ENCODE data around the gene RSPO4.

Gene RSPO4

GRCh38 chr20:956330-956951, 45.7 kb downstream of the RSPO4 start:
- H3K4me1 ChIP-seq (ENCODE audit: low read length), result no peaks in the 10 kb centered on the region
- no peak overlapping the region for H3K9ac ChIP-seq (ENCODE audit: low read length)
- no peak overlapping the region for H3K27ac ChIP-seq (ENCODE audit: low read length)
- no peak for TF ChIP-seq EZH2 (optimal IDR thresholded peaks at IDR 0.05; ENCODE audit: low read depth, low read length)
- TF ChIP-seq CTCF (IDR thresholded peaks at IDR 0.05; ENCODE audit: low read length), result peak; percentile 97
- peaks cover 54% of the 10 kb centered on the region for H3K27me3 ChIP-seq (replicated peaks; ENCODE audit: insufficient read depth, low read length)
- H4K20me1 ChIP-seq (ENCODE audit: insufficient read depth, low read length), result no peaks in the 10 kb centered on the region
- no peaks in the 10 kb centered on the region for H3K36me3 ChIP-seq (replicated peaks; ENCODE audit: insufficient read depth, low read length)
- H3K4me3 ChIP-seq (ENCODE audit: low read length), result no peak overlapping the region
- DNase-seq, result peak; percentile 57
- no peaks in the 10 kb centered on the region for H3F3A ChIP-seq (ENCODE audit: insufficient read depth, low read length)
- H2AFZ ChIP-seq (ENCODE audit: low read length), result no peak overlapping the region
- peak overlapping the region; percentile 31; the same call in 1 of the 2 replicates for H3K4me2 ChIP-seq (ENCODE audit: low read depth, low read length)
- no peaks in the 10 kb centered on the region for H3K9me3 ChIP-seq (replicated peaks; ENCODE audit: insufficient read depth, low read length)
- no peaks in the 10 kb centered on the region for H3K9me2 ChIP-seq (replicated peaks; ENCODE audit: insufficient read depth, low read length)
- H3K79me2 ChIP-seq (ENCODE audit: low read length), result no peaks in the 10 kb centered on the region

- Histone ChIP-seq H3F3A (ENCODE audit: insufficient read depth, low read length) (no peaks in the 10 kb centered on the region), H3K4me2 (ENCODE audit: low read depth, low read length) (no peak overlapping the region), H3K36me3 (replicated peaks; ENCODE audit: insufficient read depth, low read length) (no peaks in the 10 kb centered on the region), H3K4me3 (ENCODE audit: low read length) (no peak overlapping the region), H3K9me3 (replicated peaks; ENCODE audit: insufficient read depth, low read length) (no peaks in the 10 kb centered on the region), H3K79me2 (ENCODE audit: low read length) (no peaks in the 10 kb centered on the region), H4K20me1 (ENCODE audit: insufficient read depth, low read length) (no peaks in the 10 kb centered on the region), H3K9ac (ENCODE audit: low read length) (no peak overlapping the region), H2AFZ (ENCODE audit: low read length) (no peak overlapping the region), H3K27ac (ENCODE audit: low read length) (no peak overlapping the region), H3K4me1 (ENCODE audit: low read length) (no peaks in the 10 kb centered on the region), H3K27me3 (replicated peaks; ENCODE audit: insufficient read depth, low read length) (peaks cover 48% of the 10 kb centered on the region), H3K9me2 (replicated peaks; ENCODE audit: insufficient read depth, low read length) (no peaks in the 10 kb centered on the region)
- DNase-seq, result no peak
- TF ChIP-seq EZH2 (optimal IDR thresholded peaks at IDR 0.05; ENCODE audit: low read depth, low read length) (no peak), EZH2phosphoT487 (IDR thresholded peaks at IDR 0.05; ENCODE audit: low read length) (no peak), CTCF (IDR thresholded peaks at IDR 0.05; ENCODE audit: low read length) (no peak)
Observed at GRCh38 chr20:955656-956055, 46.5 kb downstream of the RSPO4 start.

- no peaks in the 10 kb centered on the region for H4K20me1 ChIP-seq (ENCODE audit: insufficient read depth, low read length)
- no peaks in the 10 kb centered on the region for H3F3A ChIP-seq (ENCODE audit: insufficient read depth, low read length)
- H3K79me2 ChIP-seq (ENCODE audit: low read length), result no peaks in the 10 kb centered on the region
- H3K27ac ChIP-seq (ENCODE audit: low read length), result no peak overlapping the region
- no peaks in the 10 kb centered on the region for H3K4me1 ChIP-seq (ENCODE audit: low read length)
- H3K4me3 ChIP-seq (ENCODE audit: low read length), result no peak overlapping the region
- peaks cover 48% of the 10 kb centered on the region for H3K27me3 ChIP-seq (replicated peaks; ENCODE audit: insufficient read depth, low read length)
- no peak overlapping the region for H3K9ac ChIP-seq (ENCODE audit: low read length)
- no peak overlapping the region for H3K4me2 ChIP-seq (ENCODE audit: low read depth, low read length)
- no peaks in the 10 kb centered on the region for H3K9me3 ChIP-seq (replicated peaks; ENCODE audit: insufficient read depth, low read length)
- no peak overlapping the region for H2AFZ ChIP-seq (ENCODE audit: low read length)
- H3K9me2 ChIP-seq (replicated peaks; ENCODE audit: insufficient read depth, low read length), result no peaks in the 10 kb centered on the region
- H3K36me3 ChIP-seq (replicated peaks; ENCODE audit: insufficient read depth, low read length), result no peaks in the 10 kb centered on the region
- TF ChIP-seq EZH2 (optimal IDR thresholded peaks at IDR 0.05; ENCODE audit: low read depth, low read length), result no peak
- TF ChIP-seq EZH2phosphoT487 (IDR thresholded peaks at IDR 0.05; ENCODE audit: low read length), result no peak
- TF ChIP-seq CTCF (IDR thresholded peaks at IDR 0.05; ENCODE audit: low read length), result no peak
- no peak for DNase-seq
Observed at GRCh38 chr20:955111-955510, 47.0 kb downstream of the RSPO4 start.

Measured in MM.1S (cell line).